DND-41 (cell line): Measurements from ENCODE around the gene CDAN1.

Source experiments
- ATAC-seq: fragments of 200-7000 bp; cut with Tn5 transposase; 3 replicates; pipeline ENCODE4 v1.9.1; 2021; ENCODE audit warnings: low read depth; ENCODE audit not compliant: insufficient read depth
- DNase-seq: peaks from one replicate; pipeline ENCODE4 v3.0.0-alpha.2; 2020
- H2AFZ ChIP-seq: 2 replicates; pipeline ENCODE4 v1.6.0; 2012; ENCODE audit warnings: low read depth, low read length
- H3K27ac ChIP-seq: 2 replicates; pipeline ENCODE4 v1.5.1; 2012; ENCODE audit warnings: low read length, inconsistent platforms
- H3K27me3 ChIP-seq: fragments of 200-600 bp; sonication (generic); 2 replicates; pipeline ENCODE4 v1.6.0; 2012; ENCODE audit warnings: low read length, mild to moderate bottlenecking, inconsistent platforms; ENCODE audit not compliant: insufficient read depth, poor library complexity
- H3K36me3 ChIP-seq: 2 replicates; pipeline ENCODE4 v1.5.1; 2012; ENCODE audit warnings: low read length, inconsistent platforms; ENCODE audit not compliant: insufficient read depth
- H3K4me1 ChIP-seq: 2 replicates; pipeline ENCODE4 v1.5.1; 2012; ENCODE audit warnings: mild to moderate bottlenecking, low read length; ENCODE audit not compliant: insufficient read depth
- H3K4me2 ChIP-seq: 2 replicates; pipeline ENCODE4 v1.6.0; 2012; ENCODE audit warnings: mild to moderate bottlenecking, moderate library complexity, low read length, inconsistent platforms; ENCODE audit not compliant: insufficient read depth
- H3K4me3 ChIP-seq, 2 experiments: fragments of 200-600 bp in 1 of 2; shearing (Covaris generic) in 1 of 2; 2 replicates each; pipeline ENCODE4 v1.5.1; 2012 to 2016; ENCODE audit warnings: inconsistent platforms in 2 of 2, low read length in 2 of 2, mild to moderate bottlenecking in 2 of 2, low read depth in 1 of 2, moderate library complexity in 1 of 2
- H3K79me2 ChIP-seq: 2 replicates; pipeline ENCODE4 v1.6.0; 2012; ENCODE audit warnings: low read length, inconsistent platforms; ENCODE audit not compliant: insufficient read depth
- H3K9ac ChIP-seq: 2 replicates; pipeline ENCODE4 v1.6.0; 2012; ENCODE audit warnings: low read depth, mild to moderate bottlenecking, inconsistent platforms, low read length, moderate library complexity
- H3K9me3 ChIP-seq: 2 replicates; pipeline ENCODE4 v1.5.1; 2012; ENCODE audit warnings: low read length, moderate library complexity, mild to moderate bottlenecking, inconsistent platforms; ENCODE audit not compliant: insufficient read depth, severe bottlenecking
- H4K20me1 ChIP-seq: 2 replicates; pipeline ENCODE4 v1.6.0; 2012; ENCODE audit warnings: low read length; ENCODE audit not compliant: insufficient read depth
- CTCF ChIP-seq: IDR thresholded peaks from 2 replicates; pipeline ENCODE4 v1.5.1; 2012; ENCODE audit warnings: borderline replicate concordance, low read length, moderate library complexity, mild to moderate bottlenecking; ENCODE audit not compliant: poor library complexity, severe bottlenecking; ENCODE audit errors: extremely low read depth
- EZH2 ChIP-seq: IDR thresholded peaks from 3 replicates; pipeline ENCODE4 v1.6.1; 2012; ENCODE audit warnings: borderline replicate concordance, low read depth, mild to moderate bottlenecking, moderate library complexity, low read length, inconsistent platforms; ENCODE audit not compliant: severe bottlenecking

The CDAN1 gene

GRCh38 chr15:42730536-42730935 lies 6.4 kb downstream of the CDAN1 start:
- Histone ChIP-seq H3K4me3 (no peak overlapping the region), H3K27ac (no peak overlapping the region), H3K27me3 (no peaks in the 10 kb centered on the region), H4K20me1 (peaks cover 2% of the 10 kb centered on the region), H3K9ac (no peak overlapping the region), H3K4me1 (peaks cover 13% of the 10 kb centered on the region), H3K9me3 (no peaks in the 10 kb centered on the region), H3K36me3 (peaks cover 98% of the 10 kb centered on the region), H3K4me2 (no peak overlapping the region), H2AFZ (no peak overlapping the region), H3K79me2 (peaks cover 9% of the 10 kb centered on the region)
- no peak for ATAC-seq
- DNase-seq = no peak
- TF ChIP-seq CTCF (no peak), EZH2 (no peak)

GRCh38 chr15:42730135-42730534 lies 6.8 kb downstream of the CDAN1 start:
- no peak for ATAC-seq
- no peak overlapping the region for H2AFZ ChIP-seq
- peaks cover 9% of the 10 kb centered on the region for H3K4me1 ChIP-seq
- no peak overlapping the region for H3K4me2 ChIP-seq
- H3K36me3 ChIP-seq = peaks cover 98% of the 10 kb centered on the region
- no peaks in the 10 kb centered on the region for H3K9me3 ChIP-seq
- H3K9ac ChIP-seq = no peak overlapping the region
- H4K20me1 ChIP-seq = no peaks in the 10 kb centered on the region; the same call in none of the 2 replicates
- H3K4me3 ChIP-seq = no peak overlapping the region
- H3K27me3 ChIP-seq = no peaks in the 10 kb centered on the region
- H3K79me2 ChIP-seq = peaks cover 5% of the 10 kb centered on the region
- no peak for TF ChIP-seq CTCF
- TF ChIP-seq EZH2 = no peak
- H3K27ac ChIP-seq = no peak overlapping the region
- DNase-seq = no peak

- no peak overlapping the region for H2AFZ ChIP-seq
- H3K27ac ChIP-seq = no peak overlapping the region
- no peak overlapping the region for H3K9ac ChIP-seq
- no peaks in the 10 kb centered on the region for H3K79me2 ChIP-seq
- H3K9me3 ChIP-seq = no peaks in the 10 kb centered on the region
- H3K36me3 ChIP-seq = peaks cover 100% of the 10 kb centered on the region
- no peak for TF ChIP-seq EZH2
- no peak for TF ChIP-seq CTCF
- ATAC-seq (no peak), DNase-seq (no peak)
- no peaks in the 10 kb centered on the region for H3K27me3 ChIP-seq
- H3K4me2 ChIP-seq = no peak overlapping the region
- H4K20me1 ChIP-seq = no peaks in the 10 kb centered on the region; the same call in none of the 2 replicates
- H3K4me3 ChIP-seq = no peak overlapping the region
- H3K4me1 ChIP-seq = peaks cover 5% of the 10 kb centered on the region; the same call in 1 of the 2 replicates
Observed at GRCh38 chr15:42729409-42729808, 7.5 kb downstream of the CDAN1 start.

- Histone ChIP-seq H3K4me3 (no peak overlapping the region), H3K4me2 (no peak overlapping the region), H3K27ac (no peak overlapping the region), H3K9me3 (no peaks in the 10 kb centered on the region), H3K9ac (no peak overlapping the region), H3K36me3 (peaks cover 100% of the 10 kb centered on the region), H3K79me2 (no peaks in the 10 kb centered on the region), H2AFZ (no peak overlapping the region), H4K20me1 (no peaks in the 10 kb centered on the region; the same call in none of the 2 replicates), H3K27me3 (no peaks in the 10 kb centered on the region), H3K4me1 (peaks cover 4% of the 10 kb centered on the region; the same call in 1 of the 2 replicates)
- DNase-seq = no peak
- TF ChIP-seq EZH2 (no peak), CTCF (no peak)
- no peak for ATAC-seq
Observed at GRCh38 chr15:42728972-42729371, 8.0 kb downstream of the CDAN1 start.
